ENCODE results near the gene TMEM47. TPM values are rescaled to one million over a fixed set of nuclear protein-coding genes. Genes with fewer than 3 reads are reported as not detected.

Gene TMEM47
- total RNA-seq: 36.2 and 42.1 TPM in 2 replicates

GRCh38 chrX:34656842-34657725 is at the start of gene TMEM47:
Gene TMEM47, minus strand, starts transcription at chrX:34657285. Its CDS starts 256 bp downstream, at chrX:34657029.
- DNase-seq (ENCODE audit: low read depth, low spot score): peak; percentile 24

- no peak for DNase-seq (ENCODE audit: low read depth, low spot score)
These were observed 30.0 kb upstream of the TMEM47 start for GRCh38 chrX:34687095-34687494.

DNA sequence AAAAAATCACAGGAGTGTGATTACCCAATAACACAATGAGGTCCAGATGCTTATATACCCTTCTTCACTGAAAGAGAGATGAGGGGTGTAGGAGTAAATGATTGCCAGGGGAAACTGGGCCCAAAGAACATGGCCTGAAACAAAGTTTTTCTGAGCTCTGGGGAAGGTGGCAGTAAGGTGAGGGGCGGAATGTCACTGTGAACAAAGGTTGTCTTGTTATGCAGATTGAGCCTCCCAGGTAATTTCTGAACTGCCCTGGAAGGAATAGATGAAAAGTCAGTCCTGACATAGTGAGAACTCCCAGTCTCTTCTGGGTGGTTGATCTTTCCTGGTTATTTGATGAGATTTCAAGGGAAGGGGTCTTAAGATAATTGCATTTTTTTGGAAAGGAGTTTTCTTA is 2.5 kb upstream of the TMEM47 start:
- DNase-seq (ENCODE audit: low read depth, low spot score): no peak

DNA sequence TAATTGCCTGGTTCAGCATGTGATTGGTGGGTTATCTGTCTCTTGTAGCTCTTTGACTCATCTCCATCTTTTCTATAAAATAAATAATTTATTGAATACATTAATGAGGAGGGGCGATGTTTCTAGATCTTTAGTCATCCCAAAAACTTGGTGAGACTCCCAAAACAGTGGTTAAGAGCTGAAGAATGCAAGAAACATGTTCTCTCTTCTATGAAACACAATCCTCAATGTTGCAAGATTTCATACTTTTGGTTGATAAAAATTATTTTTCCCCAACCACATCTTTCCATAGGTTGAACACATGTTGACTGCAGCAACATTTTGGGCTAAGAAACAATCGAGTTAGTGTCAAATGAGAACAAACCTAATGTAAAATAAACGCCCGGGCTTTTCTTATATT is 1.2 kb upstream of the TMEM47 start:
- DNase-seq (ENCODE audit: low read depth, low spot score): no peak

GRCh38 chrX:34657726-34658070 is 613 bp upstream of the TMEM47 start:
- no peak for DNase-seq (ENCODE audit: low read depth, low spot score)

GRCh38 chrX:34656467-34656841 is 631 bp downstream of the TMEM47 start:
- no peak for DNase-seq (ENCODE audit: low read depth, low spot score)

- DNase-seq (ENCODE audit: low read depth, low spot score): no peak
These were observed 1.3 kb downstream of the TMEM47 start for GRCh38 chrX:34655501-34656455.

DNA sequence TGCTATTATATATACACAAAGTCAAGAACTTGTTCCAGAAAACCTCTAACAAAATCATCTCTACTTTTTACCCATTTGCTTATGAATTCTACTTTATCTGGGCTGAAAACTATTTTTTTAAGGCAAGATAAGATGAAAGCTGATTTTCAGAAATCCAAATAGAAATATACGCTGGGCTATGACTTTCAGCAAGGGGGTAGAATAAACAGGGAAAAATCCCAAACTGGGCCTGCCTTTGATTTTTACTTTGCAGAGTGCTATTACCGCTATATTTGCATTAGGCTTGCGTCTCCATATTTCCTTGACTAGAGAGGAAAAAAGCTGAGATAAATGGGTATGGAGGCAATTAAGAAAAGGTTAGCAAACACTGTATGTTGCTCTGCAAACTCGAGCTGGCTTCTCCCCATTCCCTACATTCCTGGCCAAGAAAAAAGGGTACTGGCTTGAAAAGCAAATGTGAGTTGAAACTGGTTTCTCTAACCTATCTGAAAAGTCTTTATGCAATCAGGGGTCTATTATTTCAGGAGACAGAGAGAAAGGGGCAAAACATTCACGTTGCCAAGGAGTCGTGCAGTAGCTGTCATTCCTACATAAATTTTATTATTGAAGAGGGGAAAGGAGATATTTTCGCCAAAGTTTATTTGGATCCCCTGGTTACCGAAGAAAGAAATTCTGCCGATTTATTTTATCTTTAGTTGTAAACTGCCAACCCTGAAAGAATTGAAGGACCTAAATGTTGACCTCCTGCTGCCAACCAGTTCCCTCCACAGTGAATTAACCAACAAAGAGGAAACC is 2.2 kb downstream of the TMEM47 start:
- no peak for DNase-seq (ENCODE audit: low read depth, low spot score)

DNA sequence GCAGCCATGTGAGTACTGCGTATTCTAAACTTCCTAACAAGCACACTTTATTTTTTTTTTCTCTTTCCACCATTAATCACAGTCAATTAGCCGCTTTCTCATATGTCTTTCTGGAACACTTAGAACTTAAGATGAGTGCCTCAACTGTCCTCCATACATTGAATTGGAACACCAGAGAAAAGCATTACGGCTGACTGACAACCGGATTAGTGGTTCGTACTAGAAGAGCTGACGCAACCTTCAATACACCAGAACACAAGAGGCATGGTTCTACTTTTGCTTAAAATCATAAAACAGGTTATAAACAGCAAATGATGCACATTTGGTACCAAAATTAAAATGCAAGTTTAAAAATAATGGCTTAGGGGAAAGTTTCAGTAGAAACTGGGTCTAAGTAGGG is 3.3 kb downstream of the TMEM47 start:
- no peak for DNase-seq (ENCODE audit: low read depth, low spot score)

- DNase-seq (ENCODE audit: low read depth, low spot score): no peak
These were observed 14.2 kb downstream of the TMEM47 start for GRCh38 chrX:34642849-34643248.

DNA sequence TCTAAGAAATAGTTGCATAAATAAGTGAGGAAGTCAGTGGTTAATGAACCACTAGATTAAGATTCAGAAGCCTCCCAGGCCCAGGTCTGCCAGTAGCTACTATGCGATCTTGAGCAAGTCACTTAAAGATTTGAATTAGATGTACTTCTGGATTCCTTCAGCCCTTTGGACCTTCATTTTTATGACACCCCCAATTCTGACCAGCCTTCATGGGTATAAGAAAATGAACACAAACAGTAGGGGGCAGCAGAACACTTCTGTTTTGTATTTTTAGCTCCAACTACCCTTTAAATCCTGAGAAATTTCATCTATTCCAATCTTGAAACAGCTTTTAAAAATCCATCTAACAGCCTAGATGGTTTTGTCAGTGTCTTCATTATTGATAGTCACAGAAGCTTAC is 19.0 kb downstream of the TMEM47 start:
- no peak for DNase-seq (ENCODE audit: low read depth, low spot score)

DNA sequence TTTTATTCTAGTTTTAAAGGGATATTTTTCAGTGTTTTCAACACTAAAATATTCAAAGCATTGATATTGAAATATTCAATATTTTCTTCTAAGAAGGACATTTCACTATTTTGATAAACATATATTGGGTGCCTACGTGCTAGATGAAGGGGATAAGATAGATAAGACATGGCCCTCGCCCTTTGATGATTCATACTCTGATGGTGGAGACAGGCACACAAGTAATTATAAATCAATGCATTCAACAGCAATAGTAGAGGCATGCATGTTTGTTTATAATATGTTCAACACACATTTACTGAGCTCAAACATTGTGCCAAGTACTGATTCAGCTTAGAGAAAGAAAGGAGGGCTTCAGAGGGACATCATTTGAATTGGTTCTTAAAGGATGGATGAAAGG is 22.7 kb downstream of the TMEM47 start:
- DNase-seq (ENCODE audit: low read depth, low spot score): no peak

- DNase-seq (ENCODE audit: low read depth, low spot score): no peak
These were observed 24.7 kb downstream of the TMEM47 start for GRCh38 chrX:34632384-34632783.

DNA sequence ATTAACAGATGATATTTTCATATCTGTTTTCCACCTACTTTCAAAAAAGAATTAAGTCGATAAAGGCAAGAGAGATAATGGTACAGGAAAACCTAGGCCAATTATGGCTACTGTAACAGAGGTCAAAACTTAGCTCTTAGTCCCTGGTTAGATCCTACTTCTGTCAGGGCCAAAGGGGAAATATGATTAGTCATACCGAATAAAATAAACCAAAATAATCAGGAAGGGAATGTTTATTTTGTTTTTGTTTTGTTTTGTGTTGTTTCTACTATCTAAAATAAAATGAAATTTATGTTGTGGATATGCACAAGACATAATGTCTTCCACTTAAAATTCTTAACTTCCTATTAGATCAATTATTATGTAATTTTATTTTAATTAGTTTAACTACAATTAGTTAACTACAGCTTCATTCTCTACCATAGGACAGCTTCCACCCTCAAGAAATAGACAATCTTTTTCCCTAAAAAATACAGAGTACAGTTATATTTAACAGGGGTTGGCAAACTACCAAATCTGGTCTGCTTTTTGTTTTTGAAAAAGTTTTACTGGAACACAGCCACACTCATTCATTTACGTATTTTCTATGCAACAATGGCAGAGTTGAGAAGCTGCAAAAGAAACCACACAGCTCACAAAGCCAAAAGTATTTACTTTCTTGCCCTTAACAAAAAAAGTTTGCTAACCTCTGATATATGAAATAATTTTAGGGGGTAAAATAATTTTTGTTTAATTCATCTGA is 25.4 kb downstream of the TMEM47 start:
- peak; percentile 5 for DNase-seq (ENCODE audit: low read depth, low spot score)

GRCh38 chrX:34629572-34629971 is 27.5 kb downstream of the TMEM47 start:
- DNase-seq (ENCODE audit: low read depth, low spot score): no peak

DNA sequence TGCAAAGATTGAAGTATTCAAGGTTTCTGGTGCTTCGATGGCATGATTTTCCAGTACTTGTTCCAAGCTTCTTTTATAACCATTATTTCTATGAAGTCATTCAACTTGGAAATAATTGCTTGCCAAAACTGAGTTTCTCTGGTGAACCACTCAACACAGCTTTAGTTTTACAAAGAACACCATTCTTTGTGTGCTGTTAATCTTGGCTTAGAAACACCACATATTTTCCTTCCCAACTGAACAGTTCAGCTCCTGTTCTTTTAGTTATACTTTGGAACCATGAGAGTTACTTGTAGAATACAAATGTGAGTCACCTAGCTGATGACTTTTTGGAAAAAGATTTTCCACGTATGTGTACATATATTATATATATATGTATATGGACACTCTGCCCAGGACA is 32.7 kb downstream of the TMEM47 start:
- DNase-seq (ENCODE audit: low read depth, low spot score): no peak

DNA sequence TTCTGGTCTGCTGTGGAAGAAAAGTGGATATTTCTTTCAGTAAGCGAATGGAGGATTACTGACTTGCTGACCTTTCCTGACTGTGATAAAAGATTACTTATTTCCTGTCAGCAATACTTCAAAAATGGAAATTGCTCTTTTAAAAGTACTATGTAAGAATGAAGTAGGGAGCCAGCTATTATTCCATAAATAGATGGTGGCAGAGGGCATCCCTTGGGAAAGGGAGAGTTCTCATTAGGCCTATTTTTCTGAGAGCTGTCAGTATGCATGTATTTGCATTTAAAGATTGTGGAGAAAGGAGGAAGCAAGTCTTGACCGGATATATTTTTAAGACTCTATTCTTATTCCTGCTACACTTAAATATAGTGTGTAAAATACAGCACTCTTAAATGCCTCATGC is 37.2 kb downstream of the TMEM47 start:
- no peak for DNase-seq (ENCODE audit: low read depth, low spot score)

DNA sequence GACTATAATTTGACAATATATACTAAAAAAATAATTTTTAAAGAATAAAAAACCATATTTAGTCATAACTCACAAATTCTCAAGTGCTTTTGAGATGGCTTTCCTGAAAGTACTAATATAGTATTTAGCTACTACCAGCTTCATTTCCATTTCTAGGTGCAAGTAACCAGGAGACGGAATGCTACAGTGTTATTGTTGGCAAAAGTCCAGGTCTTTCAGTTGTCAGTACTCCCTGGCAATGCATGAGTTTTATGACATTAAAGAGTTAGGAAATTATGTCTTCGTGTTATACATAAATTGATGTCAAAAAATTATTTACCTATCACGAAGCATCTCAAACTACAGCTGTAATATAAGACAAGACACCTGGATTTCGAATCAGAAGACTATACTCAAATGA is 45.0 kb downstream of the TMEM47 start:
- DNase-seq (ENCODE audit: low read depth, low spot score): peak; percentile 37

DNA sequence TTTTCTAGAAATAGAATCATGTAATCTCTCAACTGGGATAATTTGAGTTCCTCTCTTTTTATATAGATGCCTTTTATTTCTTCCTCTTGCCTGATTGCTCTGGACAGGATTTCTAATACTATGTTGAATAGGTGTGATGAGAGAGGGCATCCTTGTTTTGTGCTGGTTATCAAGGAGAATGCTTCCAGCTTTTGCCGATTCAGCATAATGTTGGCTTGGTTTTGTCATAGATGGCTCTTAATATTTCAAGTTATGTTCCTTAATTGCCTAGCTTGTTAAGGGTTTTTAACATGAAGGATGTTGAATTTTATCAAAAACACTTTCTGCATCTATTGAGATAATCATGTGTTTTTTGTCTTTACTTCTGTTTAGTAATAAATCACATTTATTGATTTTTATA is 58.7 kb downstream of the TMEM47 start:
- no peak for DNase-seq (ENCODE audit: low read depth, low spot score)

- no peak for DNase-seq (ENCODE audit: low read depth, low spot score)
These were observed 70.1 kb downstream of the TMEM47 start for GRCh38 chrX:34586936-34587335.

GRCh38 chrX:34586346-34586911 is 70.7 kb downstream of the TMEM47 start:
- no peak for DNase-seq (ENCODE audit: low read depth, low spot score)

Measured in pulmonary artery endothelial cell (primary cell).